Colonic mucosa (tissue), 4 donors: ENCODE measurements around the gene ARID4B. TPM values are rescaled to one million over a fixed set of nuclear protein-coding genes. Genes with fewer than 3 reads are reported as not detected.
"Not testable (repeated sequence)": the region's sequence is repeated elsewhere in the genome, so short reads cannot be mapped to it uniquely, and the experiment has no call there.

Experiments
- DNase-seq: peaks from one replicate; pipeline ENCODE4 v3.0.0-alpha.2; 2020
- H3K27ac ChIP-seq: fragments of 200-600 bp; one replicate; pipeline ENCODE4 v1.8.0; 2021
- H3K27me3 ChIP-seq: fragments of 200-600 bp; one replicate; pipeline ENCODE4 v1.8.0; 2021
- H3K36me3 ChIP-seq: fragments of 200-600 bp; one replicate; pipeline ENCODE4 v1.8.0; 2021
- H3K4me1 ChIP-seq: fragments of 200-600 bp; one replicate; pipeline ENCODE4 v1.8.0; 2021; ENCODE audit warnings: mild to moderate bottlenecking
- H3K4me3 ChIP-seq: fragments of 200-600 bp; one replicate; pipeline ENCODE4 v1.8.0; 2021
- H3K9ac ChIP-seq, 2 donors: one replicate each; pipeline ENCODE4 v1.7.0; 2013; ENCODE audit warnings: control low read depth in 2 of 2, low read depth in 2 of 2, low read length in 2 of 2
- H3K9me3 ChIP-seq: fragments of 200-600 bp; one replicate; pipeline ENCODE4 v1.8.0; 2021
- intact Hi-C: fragments of 100-400 bp; cut with DNase I; formaldehyde crosslinking; loops from one replicate; pipeline ENCODE4 v1.14.1; 2022
- total RNA-seq, 2 donors: library from RNA; stranded (reverse); fragmentation: NEBNext Ultra II Directional in 1 of 2; extraction: Animal tissue kit (Norgen Biotek cat#: 25700) in 1 of 2; gene quantifications; one replicate each; pipeline ENCODE4 v1.2.1, GENCODE V29; 2021
- TF ChIP-seq, protein P1 (sequence below): fragments of 200-600 bp; IDR thresholded peaks from one replicate; pipeline ENCODE4 v1.8.0; 2022; ENCODE audit warnings: antibody characterized with exemption, mild to moderate bottlenecking
- donor health status: healthy.
- donor health status: DM: no; HTN: no; CAD: no.
- donor health status: DM: no; HTN: no; CAD: no.

ARID4B gene
- total RNA-seq, 2 donors from 2014 or later: 27.0 to 31.0 TPM

DNA sequence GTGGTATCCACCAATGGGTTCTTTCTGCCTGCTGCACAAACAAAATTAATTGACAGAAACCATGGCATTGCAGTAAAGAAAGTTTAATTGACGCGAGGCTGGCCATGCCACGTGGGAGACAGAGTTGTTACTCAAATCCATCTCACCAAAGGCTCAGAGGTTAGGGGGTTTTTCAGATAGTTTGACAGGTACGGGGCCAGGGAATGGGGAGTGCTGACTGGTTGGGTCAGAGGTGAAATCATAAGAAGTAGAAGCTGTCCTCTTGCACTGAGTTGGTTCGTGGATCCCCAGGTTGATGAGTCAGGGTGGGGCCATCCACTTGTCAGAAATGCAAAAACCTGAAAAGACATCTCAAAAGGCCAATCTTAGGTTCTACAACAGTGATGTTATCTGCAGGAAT, 38.3 kb upstream of the ARID4B start:
- H3K27ac ChIP-seq: no peak overlapping the region
- intact Hi-C loops: no loop called here
- TF ChIP-seq, protein P1, sequence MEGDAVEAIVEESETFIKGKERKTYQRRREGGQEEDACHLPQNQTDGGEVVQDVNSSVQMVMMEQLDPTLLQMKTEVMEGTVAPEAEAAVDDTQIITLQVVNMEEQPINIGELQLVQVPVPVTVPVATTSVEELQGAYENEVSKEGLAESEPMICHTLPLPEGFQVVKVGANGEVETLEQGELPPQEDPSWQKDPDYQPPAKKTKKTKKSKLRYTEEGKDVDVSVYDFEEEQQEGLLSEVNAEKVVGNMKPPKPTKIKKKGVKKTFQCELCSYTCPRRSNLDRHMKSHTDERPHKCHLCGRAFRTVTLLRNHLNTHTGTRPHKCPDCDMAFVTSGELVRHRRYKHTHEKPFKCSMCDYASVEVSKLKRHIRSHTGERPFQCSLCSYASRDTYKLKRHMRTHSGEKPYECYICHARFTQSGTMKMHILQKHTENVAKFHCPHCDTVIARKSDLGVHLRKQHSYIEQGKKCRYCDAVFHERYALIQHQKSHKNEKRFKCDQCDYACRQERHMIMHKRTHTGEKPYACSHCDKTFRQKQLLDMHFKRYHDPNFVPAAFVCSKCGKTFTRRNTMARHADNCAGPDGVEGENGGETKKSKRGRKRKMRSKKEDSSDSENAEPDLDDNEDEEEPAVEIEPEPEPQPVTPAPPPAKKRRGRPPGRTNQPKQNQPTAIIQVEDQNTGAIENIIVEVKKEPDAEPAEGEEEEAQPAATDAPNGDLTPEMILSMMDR: no peak
- H3K36me3 ChIP-seq: no peaks in the 10 kb centered on the region
- no peak for DNase-seq
- no peaks in the 10 kb centered on the region for H3K27me3 ChIP-seq
- H3K9me3 ChIP-seq: no peaks in the 10 kb centered on the region
- H3K9ac ChIP-seq: no peak overlapping the region
- no peak overlapping the region for H3K4me3 ChIP-seq
- H3K4me1 ChIP-seq: no peaks in the 10 kb centered on the region

DNA sequence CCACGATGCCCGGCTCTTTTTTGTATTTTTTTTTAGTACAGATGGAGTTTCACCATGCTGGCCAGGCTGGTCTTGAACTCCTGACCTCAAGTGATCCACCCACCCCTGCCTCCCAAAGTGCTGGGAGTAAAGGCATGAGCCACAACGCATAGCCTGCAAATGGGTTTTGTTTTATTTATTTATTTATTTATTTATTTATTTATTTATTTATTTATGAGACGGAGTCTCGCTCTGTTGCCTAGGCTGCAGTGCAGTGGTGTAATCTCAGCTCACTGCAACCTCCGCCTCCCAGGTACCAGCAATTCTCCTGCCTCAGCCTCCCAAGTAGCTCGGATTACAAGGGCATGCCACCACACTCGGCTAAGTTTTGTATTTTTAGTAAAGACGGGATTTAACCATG, 36.2 kb upstream of the ARID4B start:
- H3K4me1 ChIP-seq, H3K4me3 ChIP-seq, DNase-seq, H3K9ac ChIP-seq, H3K36me3 ChIP-seq, intact Hi-C loops, H3K27ac ChIP-seq, H3K27me3 ChIP-seq, H3K9me3 ChIP-seq: not testable (repeated sequence)

DNA sequence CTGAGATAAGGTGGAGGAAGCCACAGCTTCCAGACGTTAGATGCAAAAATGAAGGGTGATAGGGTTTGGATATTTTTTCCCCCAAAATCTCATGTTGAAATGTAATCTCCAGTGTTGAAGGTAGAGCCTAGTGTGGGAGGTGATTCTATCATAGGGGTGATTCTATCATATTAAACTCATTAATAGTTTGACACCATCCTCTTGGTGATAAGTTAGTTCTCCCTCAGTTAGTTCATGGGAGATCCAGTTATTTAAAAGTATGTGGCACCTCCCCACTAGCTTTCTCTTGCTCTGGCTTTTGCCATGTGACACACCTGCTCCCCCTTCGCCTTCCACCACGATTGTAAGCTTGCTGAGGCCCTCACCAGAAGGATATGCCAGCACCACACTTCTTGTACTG, 30.9 kb upstream of the ARID4B start:
- DNase-seq: no peak
- Histone ChIP-seq H3K9ac (no peak overlapping the region), H3K4me3 (no peak overlapping the region), H3K27ac (no peak overlapping the region), H3K4me1 (no peaks in the 10 kb centered on the region), H3K36me3 (no peaks in the 10 kb centered on the region), H3K9me3 (no peaks in the 10 kb centered on the region), H3K27me3 (no peaks in the 10 kb centered on the region)
- TF ChIP-seq, protein P1: no peak
- intact Hi-C loops: no loop called here

DNA sequence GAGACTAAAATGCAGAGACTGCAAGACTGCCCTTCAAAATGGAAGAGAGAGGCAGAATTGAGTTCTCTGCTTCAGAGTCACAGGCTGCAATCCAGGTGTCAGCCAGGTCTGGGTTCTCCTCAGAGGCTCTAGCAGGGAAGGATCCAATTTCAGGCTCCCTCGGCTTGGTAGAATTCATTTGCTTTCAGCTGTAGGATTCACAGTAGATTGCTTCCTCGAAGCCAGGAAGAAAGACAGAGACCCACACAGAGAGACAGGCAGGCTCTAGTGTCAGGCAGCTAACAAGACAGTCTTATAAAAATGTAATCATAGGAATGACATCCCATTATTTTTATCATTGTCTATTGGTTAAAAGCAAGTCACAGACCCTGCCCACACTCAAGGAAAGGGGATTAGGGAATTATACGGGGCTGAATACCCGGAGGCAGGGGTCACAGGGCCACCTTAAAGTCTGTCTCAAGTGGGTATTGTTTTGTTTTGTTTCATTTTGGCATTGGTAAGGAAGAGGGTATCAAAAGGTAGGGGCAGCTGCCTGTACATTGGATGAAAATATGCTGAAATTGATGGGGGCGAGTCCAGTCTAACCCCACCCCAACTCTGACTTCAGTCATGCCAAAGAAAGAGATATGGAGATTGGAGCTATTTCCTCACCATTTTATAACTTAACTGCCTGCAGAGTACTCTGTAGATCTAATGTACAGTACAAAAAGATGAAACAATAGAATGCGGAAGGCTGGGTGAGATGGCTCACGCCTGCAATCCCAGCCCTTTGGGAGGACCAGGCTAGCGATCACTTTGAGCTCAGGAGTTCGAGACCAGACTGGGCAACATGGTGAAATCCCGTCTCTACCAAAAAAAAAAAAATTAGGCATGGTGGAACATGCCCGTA, 29.8 kb upstream of the ARID4B start:
- no peak overlapping the region for H3K27ac ChIP-seq
- no peak overlapping the region for H3K9ac ChIP-seq
- no peak for DNase-seq
- H3K27me3 ChIP-seq: no peaks in the 10 kb centered on the region
- no peaks in the 10 kb centered on the region for H3K4me1 ChIP-seq
- no peaks in the 10 kb centered on the region for H3K36me3 ChIP-seq
- intact Hi-C loops: no loop called here
- no peaks in the 10 kb centered on the region for H3K9me3 ChIP-seq
- TF ChIP-seq, protein P1: no peak
- no peak overlapping the region for H3K4me3 ChIP-seq

DNA sequence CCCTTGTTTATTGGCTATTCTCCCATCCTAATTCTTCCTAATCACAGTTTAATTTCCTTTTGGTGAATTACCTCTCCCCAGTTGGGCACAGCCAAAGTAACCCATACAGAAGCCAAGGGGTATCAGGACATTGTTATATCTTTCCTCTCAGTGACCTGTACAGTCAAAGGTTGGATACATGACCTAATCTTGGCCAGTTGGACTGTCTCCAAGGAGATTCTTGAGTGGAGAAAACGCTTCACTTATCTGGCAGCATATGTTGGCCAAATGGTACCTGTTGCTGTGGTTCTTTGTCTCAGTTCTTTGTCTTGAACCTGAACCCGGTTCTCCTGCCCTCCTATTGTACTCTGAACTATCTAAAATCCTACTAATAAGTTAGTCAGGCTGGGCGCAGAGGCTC, 23.9 kb upstream of the ARID4B start:
- TF ChIP-seq, protein P1: no peak
- DNase-seq: no peak
- no peak overlapping the region for H3K4me3 ChIP-seq

DNA sequence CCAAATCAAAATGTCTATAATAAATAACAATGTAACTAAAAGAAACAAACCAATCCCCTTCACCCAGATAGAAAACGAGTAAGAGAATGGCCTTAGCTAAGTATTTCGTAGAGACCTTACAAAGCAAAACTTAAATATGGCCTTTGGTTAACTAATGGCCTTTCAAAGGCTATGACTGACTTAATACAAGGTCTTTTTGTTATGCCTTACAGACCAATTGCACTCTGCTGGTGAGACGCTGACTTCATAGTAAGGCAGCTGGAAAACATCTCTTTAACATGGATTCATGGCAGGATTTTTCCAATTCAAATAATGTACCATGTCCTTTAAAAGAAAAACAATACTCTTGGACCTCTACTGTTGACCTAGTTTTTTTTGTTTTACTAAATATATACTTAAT, 23.5 kb upstream of the ARID4B start:
- intact Hi-C loops: no loop called here
- TF ChIP-seq, protein P1: no peak
- no peaks in the 10 kb centered on the region for H3K27me3 ChIP-seq
- DNase-seq: no peak
- no peaks in the 10 kb centered on the region for H3K9me3 ChIP-seq
- H3K27ac ChIP-seq: no peak overlapping the region
- H3K4me3 ChIP-seq: no peak overlapping the region
- no peaks in the 10 kb centered on the region for H3K36me3 ChIP-seq
- H3K9ac ChIP-seq: no peak overlapping the region
- H3K4me1 ChIP-seq: no peaks in the 10 kb centered on the region

More for the DNA sequence above, 23.9 kb upstream of the ARID4B start:
- H3K9me3 ChIP-seq: no peaks in the 10 kb centered on the region
- H3K9ac ChIP-seq: no peak overlapping the region
- H3K4me1 ChIP-seq: no peaks in the 10 kb centered on the region
- intact Hi-C loops: no loop called here
- H3K36me3 ChIP-seq: no peaks in the 10 kb centered on the region
- H3K27me3 ChIP-seq: no peaks in the 10 kb centered on the region
- no peak overlapping the region for H3K27ac ChIP-seq
